ENCODE results near the gene ACCS. TPM values are rescaled to one million over a fixed set of nuclear protein-coding genes. Genes with fewer than 3 reads are reported as not detected.

ACCS gene
- total RNA-seq, 1 experiment from 2014 or later, result 13.9 TPM

GRCh38 chr11:44082645-44083044 is 16.6 kb downstream of the ACCS start:
- Mint-ChIP-seq H3K36me3 (peaks cover 5% of the 10 kb centered on the region), H3K4me3 (no peak overlapping the region), H3K9me3 (peaks cover 17% of the 10 kb centered on the region), H3K27ac (no peak overlapping the region), H3K4me1 (no peaks in the 10 kb centered on the region), H3K27me3 (ENCODE audit: low read depth) (0 out of 2 replicates have a peak, but pooled peaks cover 2% of the 10 kb centered on the region)
- ATAC-seq (no peak), DNase-seq (ENCODE audit: low spot score) (no peak)
- CTCF ChIA-PET, result no interaction called here
- POLR2A ChIA-PET, result no interaction called here
- TF ChIP-seq ZBTB21 (CRISPR knock-in tag; IDR thresholded peaks at IDR 0.05; ENCODE audit: borderline replicate concordance), result no peak
- TF ChIP-seq TEAD4 (CRISPR knock-in tag; IDR thresholded peaks at IDR 0.05), result no peak
- TF ChIP-seq E2F1 (CRISPR knock-in tag; IDR thresholded peaks at IDR 0.05), result no peak
- no peak for TF ChIP-seq HMGXB4 (CRISPR knock-in tag; IDR thresholded peaks at IDR 0.05)
- TF ChIP-seq ZNF317 (CRISPR knock-in tag; IDR thresholded peaks at IDR 0.05; ENCODE audit: borderline replicate concordance, low read depth), result no peak
- no peak for TF ChIP-seq ZNF232 (CRISPR knock-in tag; IDR thresholded peaks at IDR 0.05)
- TF ChIP-seq FOXJ3 (CRISPR knock-in tag; IDR thresholded peaks at IDR 0.05; ENCODE audit: borderline replicate concordance), result no peak
- no peak for TF ChIP-seq EMX1 (CRISPR knock-in tag; IDR thresholded peaks at IDR 0.05)
- no peak for TF ChIP-seq JAZF1 (CRISPR knock-in tag; IDR thresholded peaks at IDR 0.05)
- TF ChIP-seq MYBL2 (CRISPR knock-in tag; IDR thresholded peaks at IDR 0.05), result no peak
- TF ChIP-seq ZNF671 (CRISPR knock-in tag; IDR thresholded peaks at IDR 0.05), result no peak
- TF ChIP-seq GTF2I (CRISPR knock-in tag; conservative IDR thresholded peaks at IDR 0.05), result no peak
- no peak for TF ChIP-seq ARID4B (CRISPR knock-in tag; IDR thresholded peaks at IDR 0.05; ENCODE audit: borderline replicate concordance)
- TF ChIP-seq IRF2 (CRISPR knock-in tag; IDR thresholded peaks at IDR 0.05; ENCODE audit: borderline replicate concordance, low read depth), result no peak
- no peak for TF ChIP-seq PRRX2 (CRISPR knock-in tag; IDR thresholded peaks at IDR 0.05)
- no peak for TF ChIP-seq ZNF219 (CRISPR knock-in tag; IDR thresholded peaks at IDR 0.05; ENCODE audit: borderline replicate concordance)
- TF ChIP-seq ZMAT4 (CRISPR knock-in tag; IDR thresholded peaks at IDR 0.05), result no peak
- no peak for TF ChIP-seq NR2C2 (CRISPR knock-in tag; IDR thresholded peaks at IDR 0.05)

GRCh38 chr11:44083433-44083832 is 17.4 kb downstream of the ACCS start:
- Mint-ChIP-seq H3K4me3 (no peak overlapping the region), H3K36me3 (peaks cover 7% of the 10 kb centered on the region), H3K27me3 (ENCODE audit: low read depth) (0 out of 2 replicates have a peak, but pooled peaks cover 2% of the 10 kb centered on the region), H3K9me3 (peaks cover 21% of the 10 kb centered on the region), H3K27ac (no peak overlapping the region), H3K4me1 (no peaks in the 10 kb centered on the region)
- no peak for DNase-seq (ENCODE audit: low spot score)
- ATAC-seq, result no peak
- POLR2A ChIA-PET, result no interaction called here
- CTCF ChIA-PET, result interaction anchor here (0.9 kb wide), 1 partner anchor 11 kb away, joined by 3 read pairs; no protein-coding TSS in a partner anchor
- TF ChIP-seq GTF2I (CRISPR knock-in tag; conservative IDR thresholded peaks at IDR 0.05), result no peak
- no peak for TF ChIP-seq ELF4 (CRISPR knock-in tag; IDR thresholded peaks at IDR 0.05; ENCODE audit: low read depth)
- no peak for TF ChIP-seq E2F4 (CRISPR knock-in tag; IDR thresholded peaks at IDR 0.05; ENCODE audit: borderline replicate concordance, low read depth)
- no peak for TF ChIP-seq IRF1 (CRISPR knock-in tag; IDR thresholded peaks at IDR 0.05)
- no peak for TF ChIP-seq ZNF219 (CRISPR knock-in tag; IDR thresholded peaks at IDR 0.05; ENCODE audit: borderline replicate concordance)
- no peak for TF ChIP-seq MYBL2 (CRISPR knock-in tag; IDR thresholded peaks at IDR 0.05)
- TF ChIP-seq SMAD4 (CRISPR knock-in tag; IDR thresholded peaks at IDR 0.05), result no peak
- TF ChIP-seq ATF2 (CRISPR knock-in tag; IDR thresholded peaks at IDR 0.05; ENCODE audit: borderline replicate concordance, low read depth), result no peak
- no peak for TF ChIP-seq MAX (CRISPR knock-in tag; IDR thresholded peaks at IDR 0.05)

All from WTC11 (cell line).